HTR-8/SVneo (cell line): ENCODE measurements around the gene ZNF761.
A peak's percentile ranks its signal among the peaks of the same experiment; 100 is the strongest.
"Not testable (repeated sequence)": the region's sequence is repeated elsewhere in the genome, so short reads cannot be mapped to it uniquely, and the experiment has no call there.

ENCODE experiments used
- DNase-seq: peaks from one replicate; pipeline ENCODE4 v3.0.0; 2011; ENCODE audit warnings: low spot score, mixed read lengths; ENCODE audit not compliant: insufficient read length
- FAIRE-seq: peaks from 2 replicates; lab custom pipeline; 2011; peaks lifted over from hg19 to GRCh38; lab: Jason Lieb, UNC

Gene ZNF761

GRCh38 chr19:53503671-53504364 is 72.0 kb downstream of the ZNF761 start:
- not testable (repeated sequence) for DNase-seq
- peak; percentile 93 for FAIRE-seq

GRCh38 chr19:53504365-53504703 is 72.5 kb downstream of the ZNF761 start:
- DNase-seq, FAIRE-seq: not testable (repeated sequence)

- no peak for FAIRE-seq
- no peak for DNase-seq
These were observed 73.1 kb downstream of the ZNF761 start for GRCh38 chr19:53504885-53505284.

GRCh38 chr19:53506728-53507127 is 74.9 kb downstream of the ZNF761 start:
- no peak for FAIRE-seq
- DNase-seq: no peak
